H9 (cell line): ENCODE results near the gene SCN1A. TPM values are rescaled to one million over a fixed set of nuclear protein-coding genes. Genes with fewer than 3 reads are reported as not detected.

Experiments used
- DNase-seq: peaks from one replicate; pipeline ENCODE4 v3.0.0-alpha.2; 2017
- H2AFZ ChIP-seq: one replicate; pipeline ENCODE4 v1.6.1; 2013; ENCODE audit warnings: mild to moderate bottlenecking, low read length, control low read depth, moderate library complexity
- H2AK5ac ChIP-seq: 2 replicates; pipeline ENCODE4 v1.6.1; 2013; ENCODE audit warnings: low read length, control low read depth, mixed read lengths; ENCODE audit not compliant: insufficient read length
- H2BK120ac ChIP-seq: one replicate; pipeline ENCODE4 v1.6.1; 2013; ENCODE audit warnings: low read depth, mild to moderate bottlenecking, low read length, control low read depth, inconsistent platforms; ENCODE audit not compliant: poor library complexity, severe bottlenecking
- H2BK12ac ChIP-seq: 2 replicates; pipeline ENCODE4 v1.6.1; 2013; ENCODE audit warnings: low read length, control low read depth, mixed read lengths, low read depth; ENCODE audit not compliant: insufficient read length
- H2BK15ac ChIP-seq: 2 replicates; pipeline ENCODE4 v1.6.1; 2013; ENCODE audit warnings: low read depth, low read length, control low read depth
- H2BK20ac ChIP-seq: one replicate; pipeline ENCODE4 v1.6.1; 2013; ENCODE audit warnings: low read depth, mild to moderate bottlenecking, low read length, control low read depth, inconsistent platforms; ENCODE audit not compliant: poor library complexity, severe bottlenecking
- H2BK5ac ChIP-seq: 2 replicates; pipeline ENCODE4 v1.6.1; 2013; ENCODE audit warnings: low read length, control low read depth, mixed read lengths; ENCODE audit not compliant: insufficient read length
- H3K14ac ChIP-seq: 2 replicates; pipeline ENCODE4 v1.6.1; 2013; ENCODE audit warnings: low read length, control low read depth; ENCODE audit not compliant: insufficient read depth
- H3K18ac ChIP-seq: 2 replicates; pipeline ENCODE4 v1.6.1; 2013; ENCODE audit warnings: low read depth, mild to moderate bottlenecking, mixed read lengths, low read length, control low read depth; ENCODE audit not compliant: insufficient read length
- H3K23ac ChIP-seq: 2 replicates; pipeline ENCODE4 v1.6.1; 2013; ENCODE audit warnings: low read length, control low read depth, mixed read lengths, low read depth; ENCODE audit not compliant: insufficient read length
- H3K23me2 ChIP-seq: 2 replicates; pipeline ENCODE4 v1.6.1; 2013; ENCODE audit warnings: low read depth, mild to moderate bottlenecking, mixed read lengths, low read length, control low read depth; ENCODE audit not compliant: insufficient read length, poor library complexity, severe bottlenecking
- H3K27ac ChIP-seq: 2 replicates; pipeline ENCODE4 v1.5.1; 2013; ENCODE audit warnings: low read length, control low read depth, mixed read lengths, low read depth; ENCODE audit not compliant: insufficient read length
- H3K27me3 ChIP-seq: 2 replicates; pipeline ENCODE4 v1.6.1; 2013; ENCODE audit warnings: low read length, control low read depth, inconsistent platforms; ENCODE audit not compliant: insufficient read depth
- H3K4ac ChIP-seq: 2 replicates; pipeline ENCODE4 v1.6.1; 2013; ENCODE audit warnings: low read depth, mild to moderate bottlenecking, control low read depth, inconsistent platforms, low read length, moderate library complexity
- H3K4me1 ChIP-seq: 2 replicates; pipeline ENCODE4 v1.6.1; 2013; ENCODE audit warnings: low read length, control low read depth, inconsistent platforms; ENCODE audit not compliant: insufficient read depth
- H3K4me2 ChIP-seq: 2 replicates; pipeline ENCODE4 v1.6.1; 2013; ENCODE audit warnings: low read length, control low read depth, mixed read lengths; ENCODE audit not compliant: insufficient read length, insufficient read depth
- H3K56ac ChIP-seq: 2 replicates; pipeline ENCODE4 v1.6.1; 2013; ENCODE audit warnings: low read depth, mild to moderate bottlenecking, mixed read lengths, low read length, control low read depth; ENCODE audit not compliant: insufficient read length
- H3K79me1 ChIP-seq: 2 replicates; pipeline ENCODE4 v1.6.1; 2013; ENCODE audit warnings: low read depth, mild to moderate bottlenecking, moderate library complexity, low read length, control low read depth, inconsistent platforms; ENCODE audit not compliant: insufficient read depth, poor library complexity, severe bottlenecking
- H3K79me2 ChIP-seq: 2 replicates; pipeline ENCODE4 v1.6.1; 2013; ENCODE audit warnings: low read length, control low read depth, inconsistent platforms; ENCODE audit not compliant: insufficient read depth
- H3K9ac ChIP-seq: 2 replicates; pipeline ENCODE4 v1.6.1; 2013; ENCODE audit warnings: low read length, control low read depth, mixed read lengths; ENCODE audit not compliant: insufficient read length; ENCODE audit errors: extremely low read depth
- H3K9me3 ChIP-seq: one replicate; pipeline ENCODE4 v1.6.1; 2013; ENCODE audit warnings: low read depth, low read length, inconsistent platforms; ENCODE audit not compliant: control insufficient read depth
- H3T11ph ChIP-seq: one replicate; pipeline ENCODE4 v1.6.1; 2013; ENCODE audit warnings: mild to moderate bottlenecking, low read length, control low read depth, inconsistent platforms
- H4K20me1 ChIP-seq: one replicate; pipeline ENCODE4 v1.6.1; 2013; ENCODE audit not compliant: control insufficient read depth, insufficient read length, insufficient read depth
- H4K5ac ChIP-seq: 2 replicates; pipeline ENCODE4 v1.6.1; 2013; ENCODE audit warnings: low read depth, mild to moderate bottlenecking, mixed read lengths, low read length, control low read depth; ENCODE audit not compliant: insufficient read length
- H4K8ac ChIP-seq: replicated peaks from 2 replicates; pipeline ENCODE4 v1.6.1; 2013; ENCODE audit warnings: low read length, control low read depth, mixed read lengths, low read depth; ENCODE audit not compliant: insufficient read length
- H4K91ac ChIP-seq: 2 replicates; pipeline ENCODE4 v1.6.1; 2013; ENCODE audit warnings: low read depth, mild to moderate bottlenecking, moderate library complexity, mixed read lengths, low read length, control low read depth; ENCODE audit not compliant: insufficient read length
- H3K27ac Mint-ChIP-seq, 3 experiments: 2 replicates in 2 of 3; 3 replicates in 1 of 3; pipeline ENCODE4 v1.8.0; 2020 to 2021; ENCODE audit warnings: mixed read lengths in 3 of 3, mild to moderate bottlenecking in 1 of 3, moderate library complexity in 1 of 3
- H3K27me3 Mint-ChIP-seq: 2 replicates; pipeline ENCODE4 v1.8.0; 2021; ENCODE audit warnings: low read depth, mild to moderate bottlenecking, moderate library complexity, mixed read lengths
- H3K36me3 Mint-ChIP-seq, 3 experiments: 2 replicates in 2 of 3; 3 replicates in 1 of 3; pipeline ENCODE4 v1.8.0; 2020 to 2021; ENCODE audit warnings: low read depth in 3 of 3, mixed read lengths in 3 of 3; ENCODE audit not compliant: insufficient read depth in 1 of 3
- H3K4me1 Mint-ChIP-seq, 2 experiments: 2 replicates each; pipeline ENCODE4 v1.8.0; 2020; ENCODE audit warnings: mixed read lengths in 2 of 2
- H3K4me3 Mint-ChIP-seq, 2 experiments: 2 replicates in 1 of 2; 3 replicates in 1 of 2; pipeline ENCODE4 v1.8.0; 2020 to 2021; ENCODE audit warnings: mild to moderate bottlenecking in 2 of 2, mixed read lengths in 2 of 2, moderate library complexity in 1 of 2
- H3K9me3 Mint-ChIP-seq, 2 experiments: 2 replicates in 1 of 2; 3 replicates in 1 of 2; pipeline ENCODE4 v1.8.0; 2020; ENCODE audit warnings: mild to moderate bottlenecking in 2 of 2, mixed read lengths in 2 of 2, moderate library complexity in 1 of 2
- CTCF ChIP-seq: fragments of 200-600 bp; sonication (generic); conservative IDR thresholded peaks from 3 replicates; pipeline ENCODE4 v1.8.0; 2021; ENCODE audit warnings: antibody characterized with exemption, mild to moderate bottlenecking
- WGBS: extraction: QIAGEN DNeasy Blood & Tissue Kit; methylation state at CpG from one replicate; pipeline ENCODE4 v1.1.7; 2013; ENCODE audit warnings: missing lambda C conversion rate, low lambda C conversion rate, mixed read lengths; ENCODE audit not compliant: insufficient read length; ENCODE audit errors: extremely low coverage; 5-methylcytosine and 5-hydroxymethylcytosine counted together
- total RNA-seq: library from RNA; stranded (reverse); gene quantifications from 2 replicates; pipeline ENCODE4 v1.2.1, GENCODE V29; 2021

Gene SCN1A
- total RNA-seq, 1 experiment from 2014 or later: 0.13 TPM

DNA sequence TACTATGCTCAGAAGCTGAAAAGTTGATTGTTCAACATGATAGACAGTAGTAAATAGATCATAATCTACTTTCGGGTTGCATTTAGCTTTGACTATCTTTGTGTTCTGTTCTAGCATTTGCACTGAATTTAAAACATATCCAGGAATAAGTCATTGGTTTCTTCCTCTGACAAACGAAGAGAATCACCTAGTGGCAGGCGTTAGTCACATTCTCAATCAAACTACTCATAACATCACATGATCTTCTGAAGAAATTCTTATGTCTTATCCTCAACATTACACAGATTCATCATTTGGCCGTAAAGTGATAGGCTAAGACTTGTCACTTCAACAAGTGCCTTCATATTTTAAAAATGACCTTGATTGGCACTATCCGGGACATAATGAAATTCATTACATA is 110.6 kb downstream of the SCN1A start:
- H3K56ac ChIP-seq: no peak overlapping the region
- H2AK5ac ChIP-seq: no peak overlapping the region
- H2BK12ac ChIP-seq: no peak overlapping the region
- no peak overlapping the region for H3K4me2 ChIP-seq
- Mint-ChIP-seq H3K9me3 (no peaks in the 10 kb centered on the region), H3K27ac (no peak overlapping the region), H3K27me3 (no peaks in the 10 kb centered on the region), H3K4me1 (no peaks in the 10 kb centered on the region), H3K36me3 (no peaks in the 10 kb centered on the region), H3K4me3 (no peak overlapping the region)
- H3K79me2 ChIP-seq: no peaks in the 10 kb centered on the region
- no peak overlapping the region for H2BK20ac ChIP-seq
- no peak overlapping the region for H3K18ac ChIP-seq
- no peak overlapping the region for H3K27ac ChIP-seq
- no peak overlapping the region for H4K91ac ChIP-seq
- no peak overlapping the region for H2AFZ ChIP-seq
- no CpG with 5 or more reads among the region's 5 CpGs for whole genome bisulfite sequencing
- H3K27me3 ChIP-seq: no peaks in the 10 kb centered on the region
- no peak overlapping the region for H2BK15ac ChIP-seq
- no peaks in the 10 kb centered on the region for H3K23me2 ChIP-seq
- H3K9ac ChIP-seq: no peak overlapping the region
- no peaks in the 10 kb centered on the region for H4K20me1 ChIP-seq
- DNase-seq: no peak
- H3K14ac ChIP-seq: no peak overlapping the region
- TF ChIP-seq CTCF: no peak
- H2BK5ac ChIP-seq: no peak overlapping the region
- no peaks in the 10 kb centered on the region for H3K79me1 ChIP-seq
- no peak overlapping the region for H3K4ac ChIP-seq
- no peak overlapping the region for H4K5ac ChIP-seq
- no peak overlapping the region for H4K8ac ChIP-seq
- H3K23ac ChIP-seq: no peak overlapping the region
- no peaks in the 10 kb centered on the region for H3K4me1 ChIP-seq
- H3T11ph ChIP-seq: no peak overlapping the region
- no peaks in the 10 kb centered on the region for H3K9me3 ChIP-seq
- no peak overlapping the region for H2BK120ac ChIP-seq
